Tibial nerve (tissue), 4 donors: ENCODE results near the gene ACADS. TPM values are rescaled to one million over a fixed set of nuclear protein-coding genes. Genes with fewer than 3 reads are reported as not detected.

ENCODE experiments used
- total RNA-seq, 4 donors: library from RNA; depleted of rRNA; stranded (reverse); fragments of >200 nt; gene quantifications; one replicate each; pipeline ENCODE4 v1.1.0, GENCODE V29; 2016

Gene ACADS
- total RNA-seq, 4 donors from 2014 or later: 24.7 to 53.4 (median 34.3) TPM

Other genes starting within 250 kb of the ACADS start
- 100 to 1,000 TPM; 175 to 306 (median 258) TPM for gene DYNLL1, start 229.7 kb upstream of the ACADS start, total RNA-seq
- gene COQ5, start 196.7 kb upstream of the ACADS start, total RNA-seq: 10 to 100 TPM; 21.6 to 23.7 (median 23.4) TPM
- gene RNF10, start 191.5 kb upstream of the ACADS start, total RNA-seq: 100 to 1,000 TPM; 201 to 306 (median 264) TPM
- gene POP5, start 144.4 kb upstream of the ACADS start, total RNA-seq: 10 to 100 TPM; 32.6 to 57.6 (median 51.7) TPM
- under 1 TPM in 2 of 4 donors, not detected in 2; 0.21 to 0.22 TPM for gene CABP1, start 85.2 kb upstream of the ACADS start, total RNA-seq
- 10 to 100 TPM; 42.6 to 67.8 (median 58.6) TPM for gene MLEC, start 38.7 kb upstream of the ACADS start, total RNA-seq
- gene UNC119B, start 15.4 kb upstream of the ACADS start, total RNA-seq: 10 to 100 TPM; 20.4 to 27.1 (median 22.1) TPM
- gene SPPL3, start 178.5 kb downstream of the ACADS start, total RNA-seq: 10 to 100 TPM; 25.5 to 30.4 (median 29.0) TPM